GM19455 (cell line): ENCODE data around the gene RASA3.

Source experiments
- ATAC-seq: cut with Tn5 transposase; IDR thresholded peaks from one replicate; pipeline ENCODE4 v1.9.1; 2021; ENCODE audit not compliant: unreplicated experiment

The RASA3 gene

GRCh38 chr13:114070098-114070799 is 62.2 kb downstream of the RASA3 start:
- ATAC-seq: no peak

DNA sequence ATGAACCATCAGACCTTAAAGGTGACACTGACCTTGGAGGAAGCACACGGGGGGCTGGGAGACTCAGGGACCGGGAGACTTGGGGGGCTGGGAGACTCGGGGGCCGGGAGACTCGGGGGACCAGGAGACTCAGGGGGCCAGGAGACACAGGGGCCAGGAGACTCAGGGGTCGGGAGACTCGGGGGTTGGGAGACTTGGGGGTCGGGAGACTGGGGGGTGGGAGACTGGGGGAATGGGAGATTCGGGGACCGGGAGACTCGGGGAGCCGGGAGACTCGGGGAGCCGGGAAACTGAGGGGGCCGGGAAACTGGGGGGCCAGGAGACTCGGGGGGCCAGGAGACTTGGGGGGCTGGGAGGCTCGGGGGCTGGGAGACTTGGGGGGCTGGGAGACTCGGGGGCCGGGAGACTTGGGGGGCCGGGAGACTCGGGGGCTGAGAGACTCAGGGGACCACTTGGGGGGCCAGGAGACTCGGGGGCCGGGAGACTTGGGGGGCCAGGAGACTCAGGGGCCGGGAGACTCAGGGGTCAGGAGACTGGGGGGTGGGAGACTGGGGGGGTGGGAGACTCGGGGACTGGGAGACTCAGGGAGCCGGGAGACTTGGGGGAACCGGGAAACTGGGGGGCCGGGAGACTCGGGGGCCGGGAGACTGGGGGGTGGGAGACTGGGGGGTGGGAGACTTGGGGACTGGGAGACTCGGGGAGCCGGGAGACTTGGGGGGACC is 62.9 kb downstream of the RASA3 start:
- no peak for ATAC-seq

DNA sequence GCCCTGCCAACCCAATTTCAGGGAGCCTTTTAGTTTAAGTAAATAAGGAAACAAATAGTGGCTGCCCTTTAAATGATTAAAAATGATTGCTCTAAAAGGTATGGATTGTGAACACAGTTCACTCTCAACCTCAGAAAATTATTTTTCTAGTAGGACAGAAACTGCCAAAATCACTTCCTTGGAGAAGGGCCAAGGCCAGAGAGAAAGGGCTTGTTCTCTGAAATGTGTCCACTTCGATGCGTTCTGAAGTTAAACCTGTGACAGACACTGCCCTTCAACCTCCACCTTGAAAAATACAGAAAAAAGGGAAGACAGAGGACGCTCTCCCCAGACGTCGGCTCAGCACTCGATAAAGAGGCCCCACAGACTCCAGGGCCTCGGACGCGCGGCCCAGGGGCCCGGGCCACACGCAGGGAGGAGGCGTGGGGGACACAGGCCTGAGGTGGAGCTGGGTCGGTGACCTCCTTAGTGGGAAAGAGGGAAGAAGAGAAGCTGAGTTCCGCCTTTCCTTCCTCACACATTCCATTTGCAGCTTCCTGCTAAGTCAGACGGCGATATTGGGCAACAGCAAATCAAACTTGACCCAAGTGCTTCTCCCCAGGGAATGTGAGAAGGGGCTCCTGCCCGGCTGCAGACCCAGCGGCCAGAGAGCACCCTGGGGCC is 63.6 kb downstream of the RASA3 start:
- ATAC-seq: no peak

- ATAC-seq: peak; percentile 17
These were observed 64.4 kb downstream of the RASA3 start for GRCh38 chr13:114067886-114068651.

DNA sequence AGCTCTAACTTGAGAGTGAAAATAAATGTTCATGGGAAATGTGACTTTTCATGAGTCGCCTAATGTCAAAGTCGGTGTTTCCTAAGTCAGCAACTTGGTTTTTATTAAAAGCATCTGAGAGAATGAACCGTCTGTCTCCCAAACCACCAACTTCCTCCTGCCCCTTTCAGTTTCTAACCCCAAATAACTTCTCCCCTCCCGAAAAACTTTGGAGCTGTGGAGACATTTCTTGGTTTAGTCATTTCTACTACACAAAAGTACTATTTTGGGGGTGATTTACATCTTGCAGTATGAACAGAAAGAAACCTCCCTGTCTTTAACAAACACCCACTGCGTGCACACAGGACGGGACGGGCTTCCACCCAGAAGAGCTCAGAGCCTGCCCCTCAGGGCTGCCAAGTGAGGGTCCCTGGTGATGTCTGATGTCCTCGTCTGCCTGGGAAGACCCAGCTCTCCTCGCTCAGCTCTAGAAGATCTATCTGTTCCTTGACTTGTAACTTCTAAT is 65.0 kb downstream of the RASA3 start:
- ATAC-seq: peak; percentile 49

DNA sequence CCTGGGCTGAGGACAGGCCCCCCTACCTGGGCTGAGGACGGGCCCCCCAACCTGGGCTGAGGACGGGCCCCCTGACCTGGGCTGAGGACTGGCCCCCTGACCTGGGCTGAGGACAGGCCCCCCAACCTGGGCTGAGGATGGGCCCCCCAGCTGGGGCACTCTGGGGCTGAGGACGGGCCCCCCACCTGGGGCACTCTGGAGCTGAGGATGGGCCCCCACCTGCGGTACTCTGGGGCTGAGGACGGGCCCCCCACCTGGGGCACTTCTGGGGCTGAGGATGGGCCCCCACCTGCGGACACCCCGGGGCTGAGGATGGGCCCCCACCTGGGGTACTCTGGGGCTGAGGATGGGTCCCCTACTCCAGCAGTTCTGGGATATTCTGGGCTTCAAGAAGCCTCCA is 65.5 kb downstream of the RASA3 start:
- ATAC-seq: no peak

DNA sequence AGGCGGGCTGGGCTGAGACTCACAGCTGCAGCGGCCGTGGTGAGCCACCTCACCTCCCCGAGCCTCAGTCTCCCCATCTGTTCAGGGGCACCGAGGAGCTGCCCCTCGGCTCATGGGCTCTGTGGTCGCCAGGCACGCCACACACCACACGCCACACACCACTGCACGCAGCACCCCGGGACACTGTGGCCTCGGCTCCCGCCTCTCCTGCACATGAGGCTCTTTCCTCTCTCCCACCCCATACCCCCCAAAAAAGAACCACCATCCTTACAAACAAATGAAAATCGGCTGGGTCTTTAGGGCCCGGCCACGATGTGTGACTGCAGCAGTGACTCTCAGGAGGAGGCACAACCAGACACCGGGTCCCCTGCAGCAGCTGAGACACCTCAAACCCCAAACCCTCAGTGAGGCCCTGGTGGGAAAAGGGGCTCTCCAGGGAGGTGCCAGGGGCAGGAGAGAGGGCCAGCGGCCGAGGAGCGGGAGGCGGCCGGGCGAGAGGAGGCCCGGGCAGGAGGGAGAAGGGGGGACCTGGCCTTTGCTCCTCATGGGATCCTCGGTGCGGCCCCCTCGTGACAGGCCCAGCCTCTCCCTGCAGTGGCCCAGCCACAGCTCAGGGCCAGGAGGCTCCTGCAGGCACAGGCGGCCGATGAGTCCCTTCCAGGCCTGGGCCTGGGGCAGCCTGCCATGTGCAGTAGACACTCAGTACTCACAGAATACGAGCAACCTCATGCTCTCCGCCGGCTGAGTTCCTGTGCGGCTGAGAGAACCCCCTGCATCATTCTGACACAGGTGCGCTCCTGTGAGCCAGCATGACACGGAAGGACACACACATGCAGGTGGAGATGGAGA is 66.3 kb downstream of the RASA3 start:
- no peak for ATAC-seq

GRCh38 chr13:114065141-114065925 is 67.1 kb downstream of the RASA3 start:
- peak; percentile 38 for ATAC-seq

GRCh38 chr13:114064450-114065140 is 67.8 kb downstream of the RASA3 start:
- no peak for ATAC-seq

GRCh38 chr13:114063545-114064449 is 68.6 kb downstream of the RASA3 start:
- no peak for ATAC-seq

DNA sequence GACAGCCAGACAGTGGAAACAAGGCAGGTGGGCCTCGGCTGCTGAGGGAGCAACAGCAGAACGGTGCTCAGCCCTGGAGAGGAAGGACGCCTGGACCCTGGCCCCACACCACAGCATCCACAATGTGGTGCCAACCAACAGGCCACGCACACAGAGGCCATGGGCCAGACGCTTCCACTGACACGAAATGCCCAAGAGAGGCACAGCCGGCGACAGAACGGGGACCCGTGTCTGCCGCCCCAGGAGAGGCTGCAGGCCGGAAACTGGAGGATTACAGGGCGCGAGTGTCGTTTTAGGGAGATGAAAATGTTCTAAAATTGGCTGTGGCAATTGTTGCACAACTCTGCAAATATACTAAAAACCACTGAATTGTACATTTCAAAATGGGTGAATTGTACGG is 69.7 kb downstream of the RASA3 start:
- ATAC-seq: no peak

- ATAC-seq: no peak
These were observed 70.1 kb downstream of the RASA3 start for GRCh38 chr13:114062341-114062740.

DNA sequence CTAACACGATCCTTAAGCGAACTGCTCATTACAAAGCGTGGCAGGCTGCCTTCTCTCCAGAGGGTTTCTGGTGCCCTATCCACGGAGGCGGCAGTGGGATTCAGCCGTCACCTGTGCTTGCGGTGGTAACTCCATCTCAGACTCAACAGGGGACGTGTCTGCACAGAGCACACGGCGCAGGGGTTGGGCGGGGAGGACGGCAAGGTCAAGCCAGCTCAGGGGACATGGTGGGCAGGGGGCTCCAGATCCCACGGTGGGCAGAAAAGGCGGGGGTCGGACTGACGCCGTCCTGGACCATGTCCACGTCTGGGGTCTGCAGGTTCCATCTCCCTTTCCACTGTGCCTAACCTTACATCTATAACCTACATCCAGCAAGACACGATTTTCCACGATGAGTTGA is 70.7 kb downstream of the RASA3 start:
- ATAC-seq: no peak

DNA sequence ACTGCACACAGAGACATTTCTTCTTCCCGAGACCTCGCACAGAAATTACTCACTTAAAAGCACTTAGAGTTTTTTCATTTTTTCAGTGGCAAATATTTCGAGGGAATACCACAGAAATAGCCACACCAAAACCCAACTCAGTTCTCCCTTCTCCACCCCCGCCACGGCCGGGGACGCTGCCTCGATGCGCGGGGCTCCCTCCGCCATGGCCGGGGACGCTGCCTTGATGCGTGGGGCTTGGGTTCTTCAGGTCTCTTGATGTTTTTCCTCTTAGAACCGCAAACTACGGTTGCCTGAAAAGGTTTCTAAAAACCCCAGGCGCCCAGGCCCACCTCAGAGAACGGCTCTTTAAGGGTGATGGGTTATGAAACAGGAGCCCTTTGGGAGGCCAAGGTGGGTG is 71.4 kb downstream of the RASA3 start:
- no peak for ATAC-seq

DNA sequence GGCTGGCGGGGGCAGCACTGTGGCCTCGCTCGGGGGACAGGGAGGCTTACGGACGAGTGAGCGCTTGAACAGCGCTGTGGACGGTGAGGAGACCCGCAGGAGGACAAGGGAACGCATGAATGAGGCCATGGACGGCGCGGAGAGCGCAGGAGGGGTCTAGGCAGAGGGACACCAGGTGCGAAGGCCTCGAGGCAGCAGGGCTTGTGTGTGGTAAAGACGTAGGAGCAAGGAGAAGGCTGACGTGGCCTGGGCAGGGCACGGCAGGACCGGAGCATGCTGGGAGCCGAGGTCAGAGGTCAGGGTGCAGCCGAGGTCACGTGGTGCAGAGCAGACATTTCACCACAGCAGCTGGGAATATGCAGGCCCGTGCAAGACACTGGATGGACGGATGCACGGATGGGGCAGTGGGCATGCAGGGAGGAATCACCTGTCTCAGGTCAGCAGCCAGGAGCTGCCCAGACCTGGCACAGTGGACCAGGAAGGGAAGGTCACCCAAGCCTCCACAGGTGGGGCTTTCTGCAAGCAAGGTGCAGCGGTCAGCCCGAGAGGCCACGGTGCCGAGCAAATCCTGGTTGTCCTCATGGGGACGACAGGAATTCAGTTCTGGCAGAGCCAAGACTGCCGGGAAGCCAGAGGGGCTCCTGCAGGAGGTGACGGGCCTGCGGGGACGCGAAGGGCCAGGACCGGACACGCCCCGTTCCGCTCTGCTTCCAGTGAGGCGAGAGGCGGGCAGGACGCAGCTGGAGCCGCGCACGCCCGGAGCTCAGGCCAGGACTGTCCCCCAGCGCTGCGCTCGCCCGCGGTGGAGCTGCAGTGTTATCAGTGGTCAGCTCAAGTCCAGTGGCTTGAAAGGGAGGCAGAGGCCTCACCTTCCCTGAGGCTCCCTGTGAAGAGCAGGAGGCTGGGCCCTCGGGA is 72.2 kb downstream of the RASA3 start:
- ATAC-seq: no peak

DNA sequence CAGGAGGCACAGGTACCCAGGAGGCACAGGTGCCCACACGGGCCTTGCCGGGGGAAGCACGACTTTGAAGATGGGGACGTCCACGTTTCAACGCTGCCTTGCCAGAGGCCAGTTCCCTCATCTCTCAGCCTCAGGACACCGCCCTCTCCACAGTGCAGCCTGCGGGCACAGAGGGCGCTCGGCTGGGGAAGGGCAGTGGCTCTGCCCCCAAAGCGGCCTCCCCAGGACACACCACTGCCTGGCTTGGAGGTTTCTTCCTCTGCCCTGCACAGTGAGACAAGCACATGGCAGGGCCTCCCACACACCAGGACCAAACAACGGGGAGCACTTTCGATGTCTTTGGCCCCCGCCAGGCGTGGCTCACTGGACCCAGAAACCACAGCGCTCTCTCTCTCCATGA is 73.0 kb downstream of the RASA3 start:
- ATAC-seq: no peak
